ENCODE data around the gene GNG13.

GNG13 gene

GRCh38 chr16:813204-813915 lies 12.8 kb upstream of the GNG13 start:
- H3K4me3 ChIP-seq (ENCODE audit: low read depth, low read length): no peak overlapping the region
- TF ChIP-seq CTCF (IDR thresholded peaks at IDR 0.05; ENCODE audit: low read depth, low read length, missing control alignments): peak; percentile 59
- no peak for DNase-seq (ENCODE audit: low read depth)

- peak overlapping the region; percentile 90 for H3K4me3 ChIP-seq (ENCODE audit: low read depth, low read length)
- DNase-seq (ENCODE audit: low read depth): no peak
- no peak for TF ChIP-seq CTCF (IDR thresholded peaks at IDR 0.05; ENCODE audit: low read depth, low read length, missing control alignments)
Measured at GRCh38 chr16:808085-808386, 7.5 kb upstream of the GNG13 start.

- TF ChIP-seq CTCF (IDR thresholded peaks at IDR 0.05; ENCODE audit: low read depth, low read length, missing control alignments): no peak
- peak overlapping the region; percentile 90 for H3K4me3 ChIP-seq (ENCODE audit: low read depth, low read length)
- DNase-seq (ENCODE audit: low read depth): peak; percentile 70
Measured at GRCh38 chr16:807347-808084, 7.0 kb upstream of the GNG13 start.

- no peak for DNase-seq (ENCODE audit: low read depth)
- no peak overlapping the region for H3K4me3 ChIP-seq (ENCODE audit: low read depth, low read length)
- TF ChIP-seq CTCF (IDR thresholded peaks at IDR 0.05; ENCODE audit: low read depth, low read length, missing control alignments): no peak
Measured at GRCh38 chr16:805474-805873, 4.9 kb upstream of the GNG13 start.

GRCh38 chr16:804193-805048 lies 3.9 kb upstream of the GNG13 start:
- H3K4me3 ChIP-seq (ENCODE audit: low read depth, low read length): no peak overlapping the region
- no peak for DNase-seq (ENCODE audit: low read depth)
- no peak for TF ChIP-seq CTCF (IDR thresholded peaks at IDR 0.05; ENCODE audit: low read depth, low read length, missing control alignments)

DNA sequence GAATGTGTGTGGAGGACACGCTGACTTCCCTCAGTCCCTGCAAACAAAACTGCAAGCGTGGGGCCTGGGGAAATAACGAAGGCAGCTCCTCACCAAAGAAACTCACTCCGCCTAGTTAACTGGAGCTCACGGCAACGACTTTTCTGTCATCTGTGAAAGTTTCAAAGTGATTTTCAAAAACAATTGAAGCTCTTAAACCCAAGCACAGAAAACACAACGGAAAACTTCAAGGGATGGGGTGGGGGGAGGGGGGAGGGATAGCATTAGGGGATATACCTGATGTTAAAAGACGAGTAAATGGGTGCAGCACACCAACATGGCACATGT lies 3.2 kb upstream of the GNG13 start:
- TF ChIP-seq CTCF (IDR thresholded peaks at IDR 0.05; ENCODE audit: low read depth, low read length, missing control alignments): no peak
- no peak for DNase-seq (ENCODE audit: low read depth)
- no peak overlapping the region for H3K4me3 ChIP-seq (ENCODE audit: low read depth, low read length)

All from GM12864 (cell line).